Cardiac septum (tissue), 1 donor: ENCODE results near the gene SCRN3. TPM values are rescaled to one million over a fixed set of nuclear protein-coding genes. Genes with fewer than 3 reads are reported as not detected.

Experiments
- DNase-seq: peaks from one replicate; pipeline ENCODE4 v3.0.0-alpha.2; 2020; ENCODE audit warnings: low spot score
- intact Hi-C: fragments of 100-400 bp; cut with DNase I; formaldehyde crosslinking; loops from one replicate; pipeline ENCODE4 v1.14.0; 2022
- total RNA-seq: library from RNA; stranded (reverse); fragmentation: NEBNext Ultra II Directional; extraction: Animal tissue kit (Norgen Biotek cat#: 25700); gene quantifications from one replicate; pipeline ENCODE4 v1.2.1, GENCODE V29; 2021
- donor health status: DM: no; HTN: no; CAD: no.

Gene SCRN3
- total RNA-seq, 1 donor from 2014 or later = 39.4 TPM

- DNase-seq = no peak
- intact Hi-C loops = loop anchor here (5.0 kb wide), 2 partner anchors 86 to 236 kb away; no protein-coding TSS in a partner anchor
Observed at GRCh38 chr2:174461221-174461620, 65.7 kb downstream of the SCRN3 start.

GRCh38 chr2:174465327-174465726 is 69.8 kb downstream of the SCRN3 start:
- intact Hi-C loops = loop anchor here (2.0 to 5.0 kb wide), 2 partner anchors 57 to 137 kb away; no protein-coding TSS in a partner anchor
- DNase-seq = no peak

GRCh38 chr2:174473796-174474195 is 78.3 kb downstream of the SCRN3 start:
- DNase-seq = no peak
- intact Hi-C loops = no loop called here

- intact Hi-C loops = no loop called here
- no peak for DNase-seq
Observed at GRCh38 chr2:174477759-174478158, 82.2 kb downstream of the SCRN3 start.

Other genes with a start within 250 kb of the SCRN3 start
- 51.2 TPM for gene OLA1, start 147.2 kb upstream of the SCRN3 start, total RNA-seq
- not detected for gene SP9, start 60.8 kb upstream of the SCRN3 start, total RNA-seq
- gene GPR155, start 91.3 kb downstream of the SCRN3 start, total RNA-seq = 10.9 TPM
- 20.9 TPM for gene WIPF1, start 202.1 kb downstream of the SCRN3 start, total RNA-seq